ENCODE data around the gene PARK7.
"Not testable (repeated sequence)": the region's sequence is repeated elsewhere in the genome, so short reads cannot be mapped to it uniquely, and the experiment has no call there.

PARK7 gene

DNA sequence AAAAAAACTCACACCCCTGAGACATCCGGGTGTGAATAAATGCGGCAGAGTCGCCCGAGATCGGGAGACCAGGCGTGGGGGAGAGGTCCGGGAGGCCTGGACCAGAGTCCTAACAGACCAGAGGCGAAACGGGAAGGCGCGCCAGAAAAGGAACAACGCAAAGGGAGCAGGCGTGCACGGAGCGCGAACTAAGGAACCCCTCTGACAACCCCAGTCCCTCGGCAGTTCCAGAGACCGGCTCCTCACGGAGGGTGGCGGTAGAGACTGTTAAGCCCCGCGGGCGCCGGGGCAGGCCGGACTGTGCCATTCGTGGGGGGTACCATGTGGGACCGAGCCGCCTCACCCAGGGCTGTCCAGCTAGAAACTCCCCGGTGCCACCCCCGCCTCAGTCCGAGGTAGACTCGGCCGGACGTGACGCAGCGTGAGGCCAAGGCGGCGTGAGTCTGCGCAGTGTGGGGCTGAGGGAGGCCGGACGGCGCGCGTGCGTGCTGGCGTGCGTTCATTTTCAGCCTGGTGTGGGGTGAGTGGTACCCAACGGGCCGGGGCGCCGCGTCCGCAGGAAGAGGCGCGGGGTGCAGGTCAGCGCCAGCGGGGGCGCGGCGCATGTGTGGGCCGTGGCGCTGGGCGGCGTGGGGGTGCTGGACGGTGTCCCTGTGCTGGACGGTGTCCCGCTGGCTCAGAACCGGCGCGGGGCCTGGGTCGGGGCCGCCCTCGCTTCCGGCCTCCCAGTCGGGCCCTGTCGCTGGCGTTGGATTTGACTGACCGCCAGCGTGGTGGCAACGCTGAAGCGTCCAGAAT is at the start of gene PARK7:
Gene PARK7, plus strand, starts transcription at position 496 of the 798 bp plus-strand sequence. CDS start 1,075 bp downstream, outside the sequence.
- peak; percentile 99 for DNase-seq

DNA sequence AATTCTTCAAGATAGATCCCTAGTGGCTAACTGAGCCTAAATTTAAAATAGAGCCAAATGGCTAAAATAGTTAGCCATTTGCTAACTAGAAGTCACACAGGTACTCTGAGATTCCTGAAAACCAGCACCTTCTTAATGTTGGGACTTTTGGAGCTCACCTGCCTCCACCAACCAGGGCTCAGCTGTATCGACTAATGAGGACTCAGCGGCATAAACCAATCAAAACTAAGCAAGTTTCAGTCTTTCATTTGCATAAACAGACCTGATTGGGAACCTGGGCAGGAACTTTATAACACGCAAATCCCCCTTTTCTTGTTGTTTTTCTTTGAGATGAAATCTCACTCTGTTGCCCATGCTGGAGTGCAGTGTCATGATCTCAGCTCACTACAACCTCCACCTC is 49.4 kb upstream of the PARK7 start:
- DNase-seq, result no peak

DNA sequence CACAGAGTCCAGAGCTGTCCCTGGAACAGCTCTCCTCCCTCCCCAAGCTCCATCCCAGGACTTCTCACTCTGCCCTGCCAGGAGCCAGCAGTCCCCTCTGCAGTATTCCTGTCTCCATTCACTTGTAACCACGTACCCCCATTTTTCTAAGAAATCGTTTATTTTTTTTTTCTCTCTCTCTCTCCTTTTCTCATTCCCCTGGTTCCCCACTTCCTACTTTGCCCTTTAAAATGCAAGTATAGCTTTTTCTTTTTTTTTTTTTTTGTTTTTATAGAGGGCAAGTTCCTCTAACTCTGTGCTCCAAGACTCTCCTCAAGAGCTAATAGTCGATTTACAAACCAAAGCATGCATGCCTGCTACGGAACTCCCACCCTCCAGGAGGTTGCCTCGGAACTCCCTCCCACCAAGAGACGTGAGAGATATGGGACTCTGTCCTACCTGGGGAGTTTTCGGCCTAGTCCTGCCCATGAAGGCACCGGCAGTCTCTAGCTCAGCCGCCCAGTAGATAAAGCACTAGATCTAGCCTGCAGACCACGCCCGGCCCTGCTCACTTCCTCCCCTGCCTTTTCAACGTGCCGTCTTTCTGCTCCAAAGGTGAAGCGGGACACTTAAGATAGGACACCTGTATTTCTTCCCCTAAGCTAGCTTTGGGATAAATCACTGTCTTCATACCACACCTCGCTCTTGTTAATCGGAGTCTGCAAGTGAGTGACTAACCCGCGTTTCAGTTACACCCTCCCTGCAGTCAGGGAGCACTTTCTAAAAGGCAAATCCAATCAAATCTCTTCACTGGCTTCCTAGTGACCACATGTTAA is 48.6 kb upstream of the PARK7 start:
- no peak for DNase-seq

DNA sequence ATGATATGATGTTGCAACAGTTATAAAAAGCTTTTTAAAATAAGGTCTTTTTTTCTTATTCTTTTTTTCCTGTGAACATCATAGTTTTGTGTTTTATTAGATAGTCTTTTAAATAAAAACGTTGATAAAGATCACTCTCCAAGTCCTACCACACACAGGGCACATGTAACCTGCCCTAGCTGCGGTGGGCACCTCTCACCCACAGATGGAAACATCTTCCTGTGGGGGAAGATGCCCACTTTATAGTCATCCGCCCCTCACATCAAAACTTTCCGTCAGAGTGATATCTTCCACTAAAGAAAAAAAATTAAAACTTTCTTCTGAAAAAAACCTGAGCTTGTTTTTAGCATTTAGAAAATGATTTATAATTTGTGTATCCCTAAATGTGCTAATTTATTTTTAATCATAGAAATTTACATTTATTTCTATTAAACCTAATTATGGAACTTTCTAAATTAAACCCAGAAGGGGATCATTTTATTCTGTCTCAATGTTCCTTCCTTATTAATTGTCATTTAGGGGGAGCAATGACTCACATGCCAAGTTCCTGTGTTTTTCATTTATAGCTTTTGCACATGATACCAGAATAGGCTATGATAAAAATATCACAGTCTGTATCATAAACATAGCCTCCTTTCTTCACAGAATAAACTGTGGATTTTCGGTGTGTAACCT is 45.5 kb upstream of the PARK7 start:
- DNase-seq, result peak; percentile 25

DNA sequence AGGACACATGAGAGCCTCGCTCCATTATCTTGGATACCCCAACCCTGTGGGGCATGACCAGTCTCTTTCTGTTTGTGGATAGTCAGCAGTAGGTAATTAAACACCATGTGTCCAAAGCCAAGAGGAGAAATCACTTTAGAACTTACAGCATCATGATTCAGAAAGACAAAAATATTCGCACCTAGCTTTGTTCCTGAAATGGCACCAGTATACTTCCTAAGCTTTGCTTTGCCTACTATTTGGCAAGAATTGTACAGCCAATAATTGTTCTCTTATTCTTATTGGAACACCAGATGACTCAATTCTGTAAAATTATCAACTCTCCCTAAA is 45.0 kb upstream of the PARK7 start:
- no peak for DNase-seq

DNA sequence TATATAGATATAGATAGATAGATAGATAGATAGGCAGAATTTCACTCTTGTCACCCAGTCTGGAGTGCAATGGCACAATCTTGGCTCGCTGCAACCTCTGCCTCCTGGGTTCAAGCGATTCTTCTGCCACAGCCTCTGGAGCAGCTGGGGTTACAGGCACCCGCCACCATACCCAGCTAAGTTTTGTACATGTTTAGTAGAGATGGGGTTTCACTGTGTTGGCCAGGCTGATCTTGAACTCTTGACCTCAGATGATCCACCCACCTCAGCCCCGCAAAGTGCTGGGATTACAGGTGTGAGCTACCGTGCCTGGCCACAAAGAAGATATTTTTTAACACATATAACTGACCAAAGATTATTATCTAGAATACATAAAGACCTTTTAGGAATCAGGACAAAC is 43.5 kb upstream of the PARK7 start:
- DNase-seq, result not testable (repeated sequence)

DNA sequence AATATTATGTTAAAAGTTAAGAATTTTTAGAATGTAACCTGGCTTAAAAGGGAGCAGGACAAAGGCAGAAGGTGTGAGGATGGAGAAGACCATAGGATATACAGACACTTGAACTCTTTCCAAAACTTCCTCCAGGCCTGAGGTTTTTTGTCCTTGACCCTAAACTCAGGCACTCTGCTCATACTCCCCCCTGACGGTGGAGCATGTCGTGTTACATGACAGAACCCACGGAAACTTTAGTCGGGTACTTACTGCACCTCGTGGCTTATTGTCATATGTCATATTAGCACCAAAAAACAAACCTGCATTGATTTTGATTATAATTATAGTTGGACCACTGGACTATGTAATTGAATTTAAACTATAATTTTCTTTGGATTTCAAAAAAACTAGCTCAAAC is 41.6 kb upstream of the PARK7 start:
- DNase-seq, result no peak

DNA sequence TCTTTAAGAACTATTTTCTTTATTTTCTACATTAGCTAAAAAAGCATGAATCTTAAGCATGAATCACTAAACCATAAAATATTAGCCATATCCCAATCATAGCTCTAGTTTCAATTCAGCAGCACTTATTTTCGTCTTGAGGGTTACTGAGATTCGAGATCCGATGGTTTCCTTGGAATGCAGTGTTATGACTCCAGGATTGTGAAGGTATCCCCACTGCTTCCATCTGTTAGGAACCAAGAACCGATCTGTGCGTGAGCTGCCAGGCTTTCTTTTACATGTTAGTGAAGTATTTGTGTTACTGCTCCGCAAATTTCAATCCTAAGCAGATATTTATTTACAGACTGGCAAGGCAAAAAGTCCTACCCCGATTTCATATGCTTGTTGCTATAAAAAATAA is 39.7 kb upstream of the PARK7 start:
- no peak for DNase-seq

DNA sequence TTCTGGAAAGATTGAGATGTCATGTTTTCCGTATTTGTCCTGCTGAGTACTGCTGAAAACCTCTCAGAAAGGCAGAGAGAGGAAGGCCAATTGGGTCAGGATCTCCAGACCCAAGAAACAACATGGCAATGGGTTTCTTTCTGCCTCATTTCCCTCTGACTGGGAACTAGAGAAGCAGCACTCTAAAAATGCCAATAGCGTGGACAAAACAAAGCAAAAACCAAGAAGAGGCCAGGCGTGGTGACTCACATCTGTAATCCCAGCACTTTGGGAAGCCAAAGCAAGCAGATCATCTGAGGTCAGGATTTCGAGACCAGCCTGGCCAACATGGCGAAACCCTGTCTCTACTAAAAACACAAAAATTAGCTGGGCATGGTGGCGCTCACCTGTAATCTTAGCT is 39.2 kb upstream of the PARK7 start:
- DNase-seq, result no peak

DNA sequence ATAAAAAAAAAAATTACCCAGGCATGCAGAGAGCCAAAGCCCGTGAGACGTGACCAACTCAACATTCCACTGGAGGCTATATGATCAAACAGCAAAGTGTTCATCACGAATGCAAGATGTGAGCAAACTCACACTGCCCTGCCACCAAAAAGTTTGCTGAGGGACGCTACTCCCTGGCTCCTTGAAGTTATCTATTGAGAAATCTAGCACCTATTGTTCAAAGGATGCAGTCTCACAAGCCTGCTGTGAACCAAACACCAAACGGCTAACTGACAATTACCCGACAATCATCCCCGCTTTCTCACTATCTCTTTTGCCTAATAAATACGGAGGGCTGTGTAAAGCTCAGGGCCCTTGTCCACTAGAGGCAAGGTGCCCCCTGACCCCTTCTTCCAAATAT is 34.5 kb upstream of the PARK7 start:
- DNase-seq, result not testable (repeated sequence)

DNA sequence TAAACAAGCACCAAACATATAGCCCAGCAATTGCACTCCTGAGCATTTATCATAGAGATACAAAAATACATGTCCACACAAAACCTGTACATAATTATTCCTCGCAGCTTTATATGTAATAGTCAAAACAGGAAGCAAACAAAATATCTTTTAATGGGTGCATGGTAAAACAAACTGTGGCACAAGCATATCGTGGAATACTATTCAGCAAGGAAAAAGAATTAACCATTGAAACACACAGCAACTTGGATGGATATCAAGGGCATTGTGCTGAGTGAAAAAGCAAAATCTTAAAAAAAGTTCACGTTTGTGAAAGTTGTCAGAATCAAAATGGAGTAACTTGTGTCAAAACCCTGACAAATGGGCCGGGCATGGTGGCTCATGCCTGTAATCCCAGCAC is 33.3 kb upstream of the PARK7 start:
- DNase-seq, result no peak

DNA sequence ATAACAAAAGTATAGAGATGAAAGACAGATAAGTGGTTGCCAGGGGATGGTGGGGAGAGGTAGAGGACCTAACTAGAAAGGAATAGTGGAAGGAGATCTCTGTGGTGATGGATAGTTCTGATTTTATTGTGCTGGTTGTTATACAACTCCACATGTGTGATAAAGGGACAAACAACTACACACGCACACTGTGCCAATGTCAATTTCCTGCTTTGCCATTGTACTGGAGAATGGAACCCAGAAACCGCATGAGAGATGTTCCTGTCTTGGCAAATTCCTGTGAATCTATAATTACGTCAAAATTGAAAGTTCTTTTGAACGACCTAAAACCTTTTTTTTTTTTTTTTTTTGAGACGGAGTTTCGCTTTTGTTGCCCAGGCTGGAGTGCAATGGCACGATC is 31.9 kb upstream of the PARK7 start:
- no peak for DNase-seq

DNA sequence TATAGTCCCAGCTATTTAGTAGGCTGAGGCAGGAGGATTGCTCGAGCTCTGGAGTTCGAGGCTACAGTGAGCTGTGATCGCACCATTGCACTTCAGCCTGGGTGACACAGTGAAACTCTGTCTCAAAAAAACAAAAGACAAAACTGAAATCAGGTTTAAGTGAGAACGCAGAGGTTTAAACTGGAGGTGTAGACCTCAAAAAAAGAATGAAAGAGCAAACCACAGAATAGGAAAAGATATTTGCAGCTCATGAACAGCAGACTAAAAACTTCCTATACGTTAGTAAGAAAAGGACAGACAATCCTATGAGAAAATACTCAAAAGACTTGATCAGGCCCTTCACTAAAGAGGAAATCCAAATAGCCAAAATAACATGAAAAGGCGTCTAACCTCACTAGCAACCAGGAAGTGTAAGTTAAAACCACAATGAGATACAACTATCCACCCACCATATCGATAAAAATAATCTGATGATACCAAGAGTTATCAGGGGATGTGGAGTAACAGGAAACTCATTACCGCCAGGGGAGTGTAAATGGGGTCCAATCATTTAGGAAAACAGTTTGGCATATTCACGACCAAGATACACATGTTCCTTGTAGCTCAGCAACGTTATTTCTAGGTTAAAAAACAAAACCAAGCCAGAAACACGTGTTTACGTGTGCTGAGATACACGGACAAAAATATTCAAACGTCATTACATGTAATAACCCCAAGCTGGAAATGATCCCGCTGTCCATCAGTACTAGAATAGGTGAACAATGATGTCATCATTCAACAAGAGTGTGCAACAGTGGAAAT is 30.7 kb upstream of the PARK7 start:
- DNase-seq, result no peak

DNA sequence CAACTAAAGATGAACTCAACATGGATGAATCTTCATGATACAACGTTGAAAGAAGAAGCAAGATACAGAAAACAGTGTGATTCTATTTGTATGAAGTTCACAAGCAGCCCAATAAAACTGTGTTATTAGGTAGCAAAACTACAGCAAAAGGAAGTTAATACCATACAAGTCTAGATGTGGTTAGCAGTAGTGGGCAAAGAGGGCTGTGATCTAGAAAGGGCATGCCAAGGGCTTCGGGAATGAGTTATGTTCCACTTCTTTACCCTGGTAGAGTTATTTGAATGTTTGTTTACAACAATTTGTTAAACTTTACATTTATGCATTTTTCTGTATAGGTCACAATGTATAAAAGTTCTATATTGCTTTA is 30.1 kb upstream of the PARK7 start:
- DNase-seq, result no peak

DNA sequence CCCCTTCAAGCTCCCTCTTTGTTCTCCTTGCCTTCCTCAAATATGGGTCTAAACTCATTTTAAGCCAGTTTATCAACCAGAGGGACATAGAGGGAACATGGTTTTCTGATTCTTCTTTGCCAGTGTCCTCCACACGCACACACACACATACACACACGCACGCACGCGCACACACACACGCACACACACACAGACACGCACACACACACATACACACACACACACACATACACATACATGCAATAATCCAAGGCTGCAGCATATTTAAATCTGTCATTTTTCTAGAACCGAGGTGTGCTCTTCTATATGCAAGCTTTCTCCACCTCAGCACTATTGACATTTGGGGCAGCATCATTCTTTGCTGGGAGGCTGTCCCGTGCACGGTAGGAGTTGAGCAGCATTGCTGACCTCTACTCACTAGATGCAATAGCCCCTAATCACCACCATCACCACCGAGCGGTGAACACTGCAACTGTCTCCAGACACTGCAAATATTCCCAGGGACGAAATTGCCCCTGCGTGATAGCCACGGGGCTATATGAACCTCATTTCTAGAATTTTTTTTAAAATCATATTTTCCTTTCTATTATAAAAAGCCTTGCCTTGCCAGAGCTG is 28.9 kb upstream of the PARK7 start:
- no peak for DNase-seq

DNA sequence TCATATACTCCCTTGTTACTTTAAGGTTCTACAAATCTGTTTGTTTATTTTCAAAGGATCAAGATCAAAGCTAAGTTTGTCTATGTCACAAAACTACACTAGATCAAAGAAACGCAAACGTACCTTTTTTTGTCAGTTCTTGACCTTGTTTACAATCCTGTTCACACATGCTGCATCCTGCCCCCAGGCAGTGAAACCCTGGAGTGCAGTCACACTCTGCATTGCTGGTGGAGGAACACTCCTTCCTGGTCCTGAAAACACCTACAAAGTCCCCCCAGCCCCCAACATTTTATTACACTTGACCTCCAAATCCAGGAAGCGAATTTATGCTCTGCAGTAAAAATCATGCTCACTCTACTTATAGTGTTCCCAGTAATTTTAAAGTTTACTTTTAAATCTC is 23.4 kb upstream of the PARK7 start:
- no peak for DNase-seq

DNA sequence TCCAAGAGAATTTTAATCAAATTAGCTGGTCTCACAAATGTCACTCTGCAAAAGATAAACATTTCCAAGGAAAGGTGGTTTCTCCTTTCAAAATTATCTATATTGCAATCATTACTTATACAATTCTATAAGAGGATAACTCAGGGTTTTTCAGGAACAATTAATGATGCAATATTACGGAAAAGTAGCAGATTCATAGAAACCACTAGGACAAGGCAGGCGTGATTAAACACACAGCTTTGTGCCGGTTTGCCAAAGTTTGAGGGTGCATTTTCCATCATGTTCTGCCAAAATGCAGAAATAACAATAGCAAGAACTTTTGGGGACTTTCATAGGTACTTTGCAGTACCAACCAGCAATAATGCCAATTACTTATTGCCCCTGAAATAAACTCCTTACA is 21.5 kb upstream of the PARK7 start:
- DNase-seq, result no peak

DNA sequence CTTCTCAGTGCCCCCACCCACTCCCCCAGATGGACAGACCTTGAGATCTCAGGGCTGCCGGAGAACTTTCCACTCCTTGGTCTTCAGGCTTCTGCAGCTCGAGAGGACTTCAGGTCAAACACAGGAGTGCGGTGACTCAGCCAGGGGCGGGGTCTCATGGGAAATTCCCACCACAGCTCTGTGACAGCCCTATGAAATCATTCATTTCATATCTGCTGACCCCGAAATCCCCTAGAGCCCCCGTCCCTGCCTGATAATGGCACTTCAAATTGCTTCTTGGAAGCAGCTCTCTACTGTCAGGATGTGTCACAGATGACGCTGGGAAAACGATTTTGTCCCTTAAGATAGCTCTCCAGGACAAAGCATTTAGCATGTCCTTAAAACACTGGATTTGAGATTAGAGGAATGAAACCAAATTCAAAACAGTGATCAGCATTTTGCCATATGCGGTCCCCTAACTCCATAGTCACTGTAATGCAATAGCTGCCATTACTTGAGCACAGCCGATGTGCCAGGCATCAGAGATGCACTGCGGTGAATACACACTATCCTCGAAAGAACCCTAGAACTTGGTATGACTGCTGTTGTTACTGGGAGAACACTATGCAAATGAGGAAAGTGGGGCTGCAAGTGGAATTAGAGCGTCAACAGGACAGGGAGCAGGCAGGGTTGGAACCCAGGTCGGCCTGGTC is 20.6 kb upstream of the PARK7 start, which contains the start of gene TNFRSF9:
Gene TNFRSF9, minus strand, starts transcription at position 95 of the 692 bp plus-strand sequence. CDS start 845 bp downstream, outside the sequence.
- DNase-seq, result peak; percentile 76

DNA sequence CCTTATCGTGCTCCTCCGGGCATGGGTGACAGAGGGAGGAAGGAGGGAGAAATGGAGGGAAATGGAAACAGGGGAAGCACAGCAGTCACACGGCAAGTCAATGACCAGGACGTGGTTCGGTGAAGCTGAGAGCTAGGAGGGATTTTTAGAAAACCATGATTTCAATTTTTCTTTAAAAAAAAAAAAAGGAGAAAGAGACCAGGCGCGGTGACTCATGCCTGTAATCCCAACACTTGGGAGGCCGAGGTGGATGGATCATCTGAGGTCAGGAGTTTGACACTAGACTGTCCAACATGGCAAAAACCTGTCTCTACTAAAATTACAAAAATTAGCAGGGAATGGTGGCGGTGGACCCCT is 20.1 kb upstream of the PARK7 start:
- DNase-seq, result no peak

DNA sequence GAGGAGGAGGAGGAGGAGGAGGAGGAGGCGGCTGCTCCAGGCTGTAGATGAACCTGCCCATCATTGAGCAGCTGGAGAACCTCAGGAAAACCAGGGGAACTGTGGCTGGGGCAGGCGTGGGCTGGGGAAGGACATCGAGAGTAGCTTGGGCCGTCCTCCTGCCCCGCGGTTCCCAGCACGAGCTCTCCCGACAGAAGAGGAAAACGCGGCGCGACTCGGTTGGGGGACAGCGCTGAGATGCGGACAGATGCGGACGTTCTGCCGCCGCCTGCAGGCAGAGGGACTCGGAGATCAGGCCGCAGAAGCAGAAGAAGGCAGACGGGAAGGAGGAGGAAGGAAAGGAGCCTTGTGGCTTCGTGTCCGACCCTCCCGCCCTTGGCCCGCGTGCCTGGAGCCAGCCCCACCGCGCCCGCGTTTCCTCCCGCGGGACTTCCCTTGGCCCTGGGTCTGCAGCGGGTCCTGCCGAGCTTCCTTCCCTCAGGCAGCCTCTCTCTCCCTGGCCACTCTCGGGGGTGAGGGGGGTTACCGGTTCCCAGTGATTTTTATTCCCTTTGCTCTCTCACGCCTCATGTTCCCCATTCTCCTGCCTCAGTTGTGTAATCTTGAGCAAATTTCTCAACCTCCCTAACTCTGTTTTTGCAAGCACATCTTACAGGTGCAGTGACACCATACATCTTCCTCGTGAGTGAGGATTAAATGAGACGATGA is 19.1 kb upstream of the PARK7 start:
- DNase-seq, result peak; percentile 55

DNA sequence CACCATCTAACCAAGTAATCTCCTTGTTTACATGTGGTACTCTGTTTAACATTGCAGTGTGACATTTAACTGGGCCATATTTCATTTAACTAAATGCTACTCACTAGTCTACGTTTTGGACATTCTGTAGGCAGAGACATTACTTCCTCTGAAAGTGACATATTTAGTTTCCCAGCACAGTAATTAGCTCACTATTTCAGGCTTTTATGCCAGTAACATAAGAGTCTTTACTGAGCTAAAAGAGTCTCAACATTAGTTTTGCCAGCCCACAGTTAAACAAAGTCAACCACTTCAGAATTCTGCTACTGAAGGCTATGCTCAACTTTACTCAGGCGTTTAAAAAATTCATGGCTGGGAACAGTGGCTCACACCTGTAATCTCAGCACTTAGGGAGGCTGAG is 18.3 kb upstream of the PARK7 start:
- DNase-seq, result no peak
